Measurements from ENCODE around the gene NPHP1.
"Not testable (repeated sequence)": the region's sequence is repeated elsewhere in the genome, so short reads cannot be mapped to it uniquely, and the experiment has no call there.

Gene NPHP1

GRCh38 chr2:110219496-110220189, 14.8 kb upstream of the NPHP1 start:
- TF ChIP-seq CTCF (IDR thresholded peaks at IDR 0.05; ENCODE audit: insufficient read depth, low read depth, low read length, missing control alignments): no peak
- peak; percentile 82 for DNase-seq (ENCODE audit: low read depth)
- no peak overlapping the region for H3K4me3 ChIP-seq (ENCODE audit: low read length)

GRCh38 chr2:110218889-110219288, 14.1 kb upstream of the NPHP1 start:
- DNase-seq (ENCODE audit: low read depth); H3K4me3 ChIP-seq (ENCODE audit: low read length): not testable (repeated sequence)

GRCh38 chr2:110216803-110217202, 12.0 kb upstream of the NPHP1 start:
- no peak for DNase-seq (ENCODE audit: low read depth)
- TF ChIP-seq CTCF (IDR thresholded peaks at IDR 0.05; ENCODE audit: insufficient read depth, low read depth, low read length, missing control alignments): no peak
- H3K4me3 ChIP-seq (ENCODE audit: low read length): no peak overlapping the region

DNA sequence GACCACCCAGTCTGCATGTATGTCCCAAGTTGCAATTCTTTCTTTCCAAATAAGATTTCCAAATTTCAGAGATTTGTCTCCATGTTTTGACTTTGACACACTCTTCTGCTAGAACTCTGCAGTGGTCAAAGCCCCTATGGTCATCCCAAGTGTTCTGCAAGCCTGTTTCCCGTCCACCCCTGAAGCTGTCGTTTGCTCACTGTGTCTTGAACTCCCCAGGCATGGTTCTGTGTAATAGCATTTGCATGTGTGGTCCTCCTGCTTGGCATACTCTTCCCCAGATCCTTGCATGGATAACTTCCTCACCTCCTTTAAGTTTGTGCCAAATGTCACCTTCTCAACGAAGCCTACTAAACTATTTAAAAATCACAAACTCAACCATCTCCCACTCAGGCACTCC, 11.4 kb upstream of the NPHP1 start:
- no peak for TF ChIP-seq CTCF (IDR thresholded peaks at IDR 0.05; ENCODE audit: insufficient read depth, low read depth, low read length, missing control alignments)
- no peak for DNase-seq (ENCODE audit: low read depth)
- no peak overlapping the region for H3K4me3 ChIP-seq (ENCODE audit: low read length)

DNA sequence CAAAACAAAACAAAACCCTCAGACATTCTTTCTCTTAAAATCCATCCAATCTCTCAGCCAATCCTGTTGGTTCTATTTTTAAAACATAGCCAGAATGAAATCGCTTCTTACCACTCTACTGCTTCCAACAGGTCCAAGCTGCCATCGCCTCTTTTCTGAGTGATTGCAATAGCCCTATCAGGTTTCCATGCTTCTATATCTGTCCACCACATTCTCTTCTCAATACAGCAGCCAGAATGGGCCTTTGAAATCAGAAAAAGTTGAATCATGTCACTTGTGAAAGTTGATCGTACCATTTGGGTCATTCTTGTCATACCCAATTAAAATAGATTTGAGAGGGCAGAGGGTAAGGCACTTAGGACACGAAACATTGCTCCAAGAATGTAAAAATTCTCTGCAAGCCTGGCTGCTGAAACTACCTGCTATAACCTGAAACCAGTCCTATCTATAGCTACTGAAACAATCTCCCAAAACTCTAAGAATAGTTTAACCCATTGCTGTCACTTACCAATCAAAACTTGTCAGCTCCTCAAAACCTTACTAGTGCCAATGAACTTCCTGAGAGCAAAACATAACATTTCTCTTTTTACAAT, 10.8 kb upstream of the NPHP1 start:
- no peak for TF ChIP-seq CTCF (IDR thresholded peaks at IDR 0.05; ENCODE audit: insufficient read depth, low read depth, low read length, missing control alignments)
- no peak overlapping the region for H3K4me3 ChIP-seq (ENCODE audit: low read length)
- no peak for DNase-seq (ENCODE audit: low read depth)

DNA sequence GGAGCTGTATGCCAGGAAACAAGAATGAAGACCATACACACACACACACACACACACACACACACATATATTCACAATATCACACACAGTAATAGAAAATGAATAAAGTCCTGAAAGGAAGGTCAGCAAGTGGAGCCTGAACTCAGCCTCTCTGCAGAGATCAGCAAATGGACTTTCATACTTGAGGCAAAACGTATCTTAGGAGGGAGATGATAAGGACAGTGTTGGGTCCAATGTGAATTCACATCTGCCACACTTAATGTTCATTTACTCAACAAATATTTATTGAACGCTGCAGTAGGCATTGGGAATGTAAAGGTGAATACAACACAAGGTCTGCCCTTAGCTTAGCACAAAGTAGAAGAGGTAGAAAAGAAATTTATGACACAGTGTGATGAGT, 10.3 kb upstream of the NPHP1 start:
- H3K4me3 ChIP-seq (ENCODE audit: low read length): no peak overlapping the region
- TF ChIP-seq CTCF (IDR thresholded peaks at IDR 0.05; ENCODE audit: insufficient read depth, low read depth, low read length, missing control alignments): no peak
- DNase-seq (ENCODE audit: low read depth): no peak

- not testable (repeated sequence) for DNase-seq (ENCODE audit: low read depth); H3K4me3 ChIP-seq (ENCODE audit: low read length)
Measured at GRCh38 chr2:110213522-110213921, 8.7 kb upstream of the NPHP1 start.

All from epithelial cell of esophagus (primary cell).